GM23338 (cell line): Measurements from ENCODE around the gene RPS15.

Experiments used
- EZH2 ChIP-seq: fragments of 200-600 bp; sonication (generic); IDR thresholded peaks from one replicate; pipeline ENCODE4 v1.8.0; 2017; ENCODE audit warnings: antibody characterized with exemption, mild to moderate bottlenecking, low read depth; ENCODE audit not compliant: unreplicated experiment
- EZH2phosphoT487 ChIP-seq: fragments of 200-600 bp; sonication (generic); IDR thresholded peaks from one replicate; pipeline ENCODE4 v1.8.1; 2018; ENCODE audit warnings: antibody characterized with exemption; ENCODE audit not compliant: unreplicated experiment
- JUNB ChIP-seq: IDR thresholded peaks from one replicate; pipeline ENCODE4 v1.6.1; 2016; ENCODE audit warnings: antibody characterized with exemption; ENCODE audit not compliant: unreplicated experiment
- POLR2AphosphoS5 ChIP-seq: IDR thresholded peaks from 2 replicates; pipeline ENCODE4 v1.6.1; 2016; ENCODE audit warnings: antibody characterized with exemption, low read depth
- STAT1 ChIP-seq: IDR thresholded peaks from one replicate; pipeline ENCODE4 v1.6.1; 2016; ENCODE audit warnings: antibody characterized with exemption; ENCODE audit not compliant: unreplicated experiment
- ZNF114 ChIP-seq: fragments of 250-450 bp; sonication (Bioruptor Pico); IDR thresholded peaks from 2 replicates; pipeline ENCODE4 v1.5.0; 2020; ENCODE audit warnings: mild to moderate bottlenecking, moderate library complexity
- TF ChIP-seq, protein P1 (sequence below), 2 experiments: fragments of 200-600 bp in 1 of 2; sonication (generic) in 1 of 2; conservative IDR thresholded peaks; 2 replicates each; pipeline versions ENCODE4 v1.5.1 to v1.6.1; 2016 to 2017; ENCODE audit warnings: antibody characterized with exemption in 2 of 2, low read depth in 2 of 2, mild to moderate bottlenecking in 2 of 2, moderate library complexity in 1 of 2
- TF ChIP-seq, protein P2 (sequence below): IDR thresholded peaks from one replicate; pipeline ENCODE4 v1.6.1; 2018; ENCODE audit warnings: antibody characterized with exemption; ENCODE audit not compliant: unreplicated experiment
- TF ChIP-seq, protein P3 (sequence below): fragments of 250-450 bp; sonication (Bioruptor Pico); IDR thresholded peaks from 2 replicates; pipeline ENCODE4 v1.5.0; 2020; ENCODE audit warnings: mild to moderate bottlenecking, moderate library complexity
- TF ChIP-seq, protein P4 (sequence below): IDR thresholded peaks from 2 replicates; pipeline ENCODE4 v1.6.1; 2016; ENCODE audit warnings: antibody characterized with exemption

DNA sequence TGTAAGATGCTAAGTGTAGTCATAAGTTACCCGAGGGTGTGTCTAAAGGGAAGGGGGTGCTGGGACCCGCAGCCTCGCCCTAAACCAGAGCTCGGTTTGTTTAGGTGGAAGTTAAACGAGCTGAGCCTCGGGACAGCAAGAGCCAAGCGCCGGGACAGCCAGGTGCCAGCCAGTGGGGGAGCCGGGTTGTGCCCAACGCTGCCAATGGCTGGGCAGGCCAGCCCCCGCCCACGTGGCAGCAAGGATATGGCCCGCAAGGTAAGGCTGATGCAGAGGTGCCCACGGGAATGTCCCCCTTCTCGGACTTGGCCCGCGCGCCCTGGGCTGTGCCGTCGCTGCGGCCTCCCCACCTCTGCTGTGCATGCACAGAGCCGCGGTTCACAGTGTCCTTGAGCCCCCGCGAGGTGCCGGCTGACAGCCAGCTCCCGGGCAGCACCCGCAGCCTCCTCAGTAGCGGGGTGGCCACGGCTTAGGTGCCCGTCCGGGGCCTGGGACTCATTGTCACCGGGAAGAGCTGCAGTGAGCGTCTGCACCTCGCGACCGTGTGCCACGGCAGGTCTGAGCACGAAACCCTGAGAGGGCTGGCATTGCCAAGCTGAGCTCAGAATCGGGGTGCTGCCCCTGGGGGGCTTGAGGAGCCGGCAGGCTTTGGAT, 9.3 kb upstream of the RPS15 start:
- TF ChIP-seq, protein P1, sequence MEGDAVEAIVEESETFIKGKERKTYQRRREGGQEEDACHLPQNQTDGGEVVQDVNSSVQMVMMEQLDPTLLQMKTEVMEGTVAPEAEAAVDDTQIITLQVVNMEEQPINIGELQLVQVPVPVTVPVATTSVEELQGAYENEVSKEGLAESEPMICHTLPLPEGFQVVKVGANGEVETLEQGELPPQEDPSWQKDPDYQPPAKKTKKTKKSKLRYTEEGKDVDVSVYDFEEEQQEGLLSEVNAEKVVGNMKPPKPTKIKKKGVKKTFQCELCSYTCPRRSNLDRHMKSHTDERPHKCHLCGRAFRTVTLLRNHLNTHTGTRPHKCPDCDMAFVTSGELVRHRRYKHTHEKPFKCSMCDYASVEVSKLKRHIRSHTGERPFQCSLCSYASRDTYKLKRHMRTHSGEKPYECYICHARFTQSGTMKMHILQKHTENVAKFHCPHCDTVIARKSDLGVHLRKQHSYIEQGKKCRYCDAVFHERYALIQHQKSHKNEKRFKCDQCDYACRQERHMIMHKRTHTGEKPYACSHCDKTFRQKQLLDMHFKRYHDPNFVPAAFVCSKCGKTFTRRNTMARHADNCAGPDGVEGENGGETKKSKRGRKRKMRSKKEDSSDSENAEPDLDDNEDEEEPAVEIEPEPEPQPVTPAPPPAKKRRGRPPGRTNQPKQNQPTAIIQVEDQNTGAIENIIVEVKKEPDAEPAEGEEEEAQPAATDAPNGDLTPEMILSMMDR (conservative IDR thresholded peaks at IDR 0.05; ENCODE audit: low read depth in 2 of 2) = no peak
- TF ChIP-seq POLR2AphosphoS5 (no peak), EZH2 (no peak), EZH2phosphoT487 (no peak), ZNF114 (CRISPR knock-in tag) (no peak), STAT1 (no peak), JUNB (no peak)
- TF ChIP-seq, protein P2, sequence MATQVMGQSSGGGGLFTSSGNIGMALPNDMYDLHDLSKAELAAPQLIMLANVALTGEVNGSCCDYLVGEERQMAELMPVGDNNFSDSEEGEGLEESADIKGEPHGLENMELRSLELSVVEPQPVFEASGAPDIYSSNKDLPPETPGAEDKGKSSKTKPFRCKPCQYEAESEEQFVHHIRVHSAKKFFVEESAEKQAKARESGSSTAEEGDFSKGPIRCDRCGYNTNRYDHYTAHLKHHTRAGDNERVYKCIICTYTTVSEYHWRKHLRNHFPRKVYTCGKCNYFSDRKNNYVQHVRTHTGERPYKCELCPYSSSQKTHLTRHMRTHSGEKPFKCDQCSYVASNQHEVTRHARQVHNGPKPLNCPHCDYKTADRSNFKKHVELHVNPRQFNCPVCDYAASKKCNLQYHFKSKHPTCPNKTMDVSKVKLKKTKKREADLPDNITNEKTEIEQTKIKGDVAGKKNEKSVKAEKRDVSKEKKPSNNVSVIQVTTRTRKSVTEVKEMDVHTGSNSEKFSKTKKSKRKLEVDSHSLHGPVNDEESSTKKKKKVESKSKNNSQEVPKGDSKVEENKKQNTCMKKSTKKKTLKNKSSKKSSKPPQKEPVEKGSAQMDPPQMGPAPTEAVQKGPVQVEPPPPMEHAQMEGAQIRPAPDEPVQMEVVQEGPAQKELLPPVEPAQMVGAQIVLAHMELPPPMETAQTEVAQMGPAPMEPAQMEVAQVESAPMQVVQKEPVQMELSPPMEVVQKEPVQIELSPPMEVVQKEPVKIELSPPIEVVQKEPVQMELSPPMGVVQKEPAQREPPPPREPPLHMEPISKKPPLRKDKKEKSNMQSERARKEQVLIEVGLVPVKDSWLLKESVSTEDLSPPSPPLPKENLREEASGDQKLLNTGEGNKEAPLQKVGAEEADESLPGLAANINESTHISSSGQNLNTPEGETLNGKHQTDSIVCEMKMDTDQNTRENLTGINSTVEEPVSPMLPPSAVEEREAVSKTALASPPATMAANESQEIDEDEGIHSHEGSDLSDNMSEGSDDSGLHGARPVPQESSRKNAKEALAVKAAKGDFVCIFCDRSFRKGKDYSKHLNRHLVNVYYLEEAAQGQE = no peak
- TF ChIP-seq, protein P3, sequence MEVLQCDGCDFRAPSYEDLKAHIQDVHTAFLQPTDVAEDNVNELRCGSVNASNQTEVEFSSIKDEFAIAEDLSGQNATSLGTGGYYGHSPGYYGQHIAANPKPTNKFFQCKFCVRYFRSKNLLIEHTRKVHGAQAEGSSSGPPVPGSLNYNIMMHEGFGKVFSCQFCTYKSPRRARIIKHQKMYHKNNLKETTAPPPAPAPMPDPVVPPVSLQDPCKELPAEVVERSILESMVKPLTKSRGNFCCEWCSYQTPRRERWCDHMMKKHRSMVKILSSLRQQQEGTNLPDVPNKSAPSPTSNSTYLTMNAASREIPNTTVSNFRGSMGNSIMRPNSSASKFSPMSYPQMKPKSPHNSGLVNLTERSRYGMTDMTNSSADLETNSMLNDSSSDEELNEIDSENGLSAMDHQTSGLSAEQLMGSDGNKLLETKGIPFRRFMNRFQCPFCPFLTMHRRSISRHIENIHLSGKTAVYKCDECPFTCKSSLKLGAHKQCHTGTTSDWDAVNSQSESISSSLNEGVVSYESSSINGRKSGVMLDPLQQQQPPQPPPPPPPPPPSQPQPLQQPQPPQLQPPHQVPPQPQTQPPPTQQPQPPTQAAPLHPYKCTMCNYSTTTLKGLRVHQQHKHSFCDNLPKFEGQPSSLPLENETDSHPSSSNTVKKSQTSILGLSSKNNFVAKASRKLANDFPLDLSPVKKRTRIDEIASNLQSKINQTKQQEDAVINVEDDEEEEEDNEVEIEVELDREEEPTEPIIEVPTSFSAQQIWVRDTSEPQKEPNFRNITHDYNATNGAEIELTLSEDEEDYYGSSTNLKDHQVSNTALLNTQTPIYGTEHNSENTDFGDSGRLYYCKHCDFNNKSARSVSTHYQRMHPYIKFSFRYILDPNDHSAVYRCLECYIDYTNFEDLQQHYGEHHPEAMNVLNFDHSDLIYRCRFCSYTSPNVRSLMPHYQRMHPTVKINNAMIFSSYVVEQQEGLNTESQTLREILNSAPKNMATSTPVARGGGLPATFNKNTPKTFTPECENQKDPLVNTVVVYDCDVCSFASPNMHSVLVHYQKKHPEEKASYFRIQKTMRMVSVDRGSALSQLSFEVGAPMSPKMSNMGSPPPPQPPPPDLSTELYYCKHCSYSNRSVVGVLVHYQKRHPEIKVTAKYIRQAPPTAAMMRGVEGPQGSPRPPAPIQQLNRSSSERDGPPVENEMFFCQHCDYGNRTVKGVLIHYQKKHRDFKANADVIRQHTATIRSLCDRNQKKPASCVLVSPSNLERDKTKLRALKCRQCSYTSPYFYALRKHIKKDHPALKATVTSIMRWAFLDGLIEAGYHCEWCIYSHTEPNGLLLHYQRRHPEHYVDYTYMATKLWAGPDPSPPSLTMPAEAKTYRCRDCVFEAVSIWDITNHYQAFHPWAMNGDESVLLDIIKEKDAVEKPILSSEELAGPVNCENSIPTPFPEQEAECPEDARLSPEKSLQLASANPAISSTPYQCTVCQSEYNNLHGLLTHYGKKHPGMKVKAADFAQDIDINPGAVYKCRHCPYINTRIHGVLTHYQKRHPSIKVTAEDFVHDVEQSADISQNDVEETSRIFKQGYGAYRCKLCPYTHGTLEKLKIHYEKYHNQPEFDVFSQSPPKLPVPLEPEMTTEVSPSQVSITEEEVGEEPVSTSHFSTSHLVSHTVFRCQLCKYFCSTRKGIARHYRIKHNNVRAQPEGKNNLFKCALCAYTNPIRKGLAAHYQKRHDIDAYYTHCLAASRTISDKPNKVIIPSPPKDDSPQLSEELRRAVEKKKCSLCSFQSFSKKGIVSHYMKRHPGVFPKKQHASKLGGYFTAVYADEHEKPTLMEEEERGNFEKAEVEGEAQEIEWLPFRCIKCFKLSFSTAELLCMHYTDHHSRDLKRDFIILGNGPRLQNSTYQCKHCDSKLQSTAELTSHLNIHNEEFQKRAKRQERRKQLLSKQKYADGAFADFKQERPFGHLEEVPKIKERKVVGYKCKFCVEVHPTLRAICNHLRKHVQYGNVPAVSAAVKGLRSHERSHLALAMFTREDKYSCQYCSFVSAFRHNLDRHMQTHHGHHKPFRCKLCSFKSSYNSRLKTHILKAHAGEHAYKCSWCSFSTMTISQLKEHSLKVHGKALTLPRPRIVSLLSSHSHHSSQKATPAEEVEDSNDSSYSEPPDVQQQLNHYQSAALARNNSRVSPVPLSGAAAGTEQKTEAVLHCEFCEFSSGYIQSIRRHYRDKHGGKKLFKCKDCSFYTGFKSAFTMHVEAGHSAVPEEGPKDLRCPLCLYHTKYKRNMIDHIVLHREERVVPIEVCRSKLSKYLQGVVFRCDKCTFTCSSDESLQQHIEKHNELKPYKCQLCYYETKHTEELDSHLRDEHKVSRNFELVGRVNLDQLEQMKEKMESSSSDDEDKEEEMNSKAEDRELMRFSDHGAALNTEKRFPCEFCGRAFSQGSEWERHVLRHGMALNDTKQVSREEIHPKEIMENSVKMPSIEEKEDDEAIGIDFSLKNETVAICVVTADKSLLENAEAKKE (CRISPR knock-in tag) = no peak
- TF ChIP-seq, protein P4, sequence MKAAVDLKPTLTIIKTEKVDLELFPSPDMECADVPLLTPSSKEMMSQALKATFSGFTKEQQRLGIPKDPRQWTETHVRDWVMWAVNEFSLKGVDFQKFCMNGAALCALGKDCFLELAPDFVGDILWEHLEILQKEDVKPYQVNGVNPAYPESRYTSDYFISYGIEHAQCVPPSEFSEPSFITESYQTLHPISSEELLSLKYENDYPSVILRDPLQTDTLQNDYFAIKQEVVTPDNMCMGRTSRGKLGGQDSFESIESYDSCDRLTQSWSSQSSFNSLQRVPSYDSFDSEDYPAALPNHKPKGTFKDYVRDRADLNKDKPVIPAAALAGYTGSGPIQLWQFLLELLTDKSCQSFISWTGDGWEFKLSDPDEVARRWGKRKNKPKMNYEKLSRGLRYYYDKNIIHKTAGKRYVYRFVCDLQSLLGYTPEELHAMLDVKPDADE = no peak
